Measurements from ENCODE around the gene FCHSD2. TPM values are rescaled to one million over a fixed set of nuclear protein-coding genes. Genes with fewer than 3 reads are reported as not detected.
"Not testable (repeated sequence)": the region's sequence is repeated elsewhere in the genome, so short reads cannot be mapped to it uniquely, and the experiment has no call there.

The FCHSD2 gene
- polyA plus RNA-seq, 12 donors, result 18.8 to 37.6 (median 30.9) TPM; not detected in 1

DNA sequence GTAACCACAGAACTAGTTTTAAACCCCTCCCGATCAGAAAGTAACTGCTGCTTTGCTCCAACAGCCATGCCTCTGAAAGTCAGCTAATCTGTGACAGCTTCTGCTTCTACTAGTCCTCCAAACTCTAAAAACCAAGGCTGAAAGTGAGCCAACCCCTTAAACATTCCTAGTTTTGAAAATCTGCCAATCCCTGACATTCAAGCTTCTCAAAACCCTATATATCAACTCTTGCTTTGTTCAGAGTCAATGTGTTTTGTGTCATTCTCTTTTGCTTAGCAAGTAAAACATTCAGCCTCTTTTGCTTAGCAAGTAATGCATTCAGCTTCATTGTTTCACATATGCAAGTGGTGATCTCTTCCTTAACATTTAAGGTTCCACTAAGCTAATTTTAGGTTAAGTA is 271.0 kb downstream of the FCHSD2 start:
- no peak for DNase-seq

DNA sequence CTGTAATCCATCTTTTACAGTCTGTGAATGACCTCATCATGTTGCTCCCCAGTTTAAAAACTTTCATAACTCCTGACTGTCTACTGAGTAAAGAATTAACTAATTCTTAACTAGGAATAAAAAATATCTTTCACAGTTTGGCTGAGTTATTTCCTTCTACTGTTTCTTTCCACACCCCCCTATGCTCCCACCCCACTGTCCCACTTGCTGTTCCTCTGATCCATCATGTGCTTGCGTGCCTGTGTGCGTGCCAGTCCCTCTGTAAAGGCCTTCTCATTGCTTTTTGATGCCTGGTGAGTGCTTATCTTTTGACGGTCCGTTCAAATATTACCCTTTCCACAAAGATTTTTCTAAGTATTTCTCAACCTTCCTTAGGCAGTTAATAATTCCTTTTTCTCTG is 272.3 kb downstream of the FCHSD2 start:
- DNase-seq, result no peak

DNA sequence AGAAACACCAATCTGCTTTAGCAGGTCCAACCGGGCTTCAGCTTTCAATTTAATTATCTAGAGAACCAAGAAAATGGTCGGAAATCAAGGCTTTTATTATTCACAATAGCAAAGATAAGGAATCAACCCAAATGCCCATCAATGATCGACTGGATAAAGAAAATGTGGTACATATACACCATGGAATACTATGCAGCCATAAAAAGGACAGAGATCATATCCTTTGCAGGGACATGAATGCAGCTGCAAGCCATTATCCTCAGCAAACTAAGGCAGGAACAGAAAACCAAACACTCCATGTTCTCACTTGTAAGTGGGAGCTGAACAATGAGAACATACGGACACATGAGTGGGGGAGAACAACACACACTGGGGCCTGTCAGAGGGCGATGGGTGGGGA is 274.1 kb downstream of the FCHSD2 start:
- no peak for DNase-seq

DNA sequence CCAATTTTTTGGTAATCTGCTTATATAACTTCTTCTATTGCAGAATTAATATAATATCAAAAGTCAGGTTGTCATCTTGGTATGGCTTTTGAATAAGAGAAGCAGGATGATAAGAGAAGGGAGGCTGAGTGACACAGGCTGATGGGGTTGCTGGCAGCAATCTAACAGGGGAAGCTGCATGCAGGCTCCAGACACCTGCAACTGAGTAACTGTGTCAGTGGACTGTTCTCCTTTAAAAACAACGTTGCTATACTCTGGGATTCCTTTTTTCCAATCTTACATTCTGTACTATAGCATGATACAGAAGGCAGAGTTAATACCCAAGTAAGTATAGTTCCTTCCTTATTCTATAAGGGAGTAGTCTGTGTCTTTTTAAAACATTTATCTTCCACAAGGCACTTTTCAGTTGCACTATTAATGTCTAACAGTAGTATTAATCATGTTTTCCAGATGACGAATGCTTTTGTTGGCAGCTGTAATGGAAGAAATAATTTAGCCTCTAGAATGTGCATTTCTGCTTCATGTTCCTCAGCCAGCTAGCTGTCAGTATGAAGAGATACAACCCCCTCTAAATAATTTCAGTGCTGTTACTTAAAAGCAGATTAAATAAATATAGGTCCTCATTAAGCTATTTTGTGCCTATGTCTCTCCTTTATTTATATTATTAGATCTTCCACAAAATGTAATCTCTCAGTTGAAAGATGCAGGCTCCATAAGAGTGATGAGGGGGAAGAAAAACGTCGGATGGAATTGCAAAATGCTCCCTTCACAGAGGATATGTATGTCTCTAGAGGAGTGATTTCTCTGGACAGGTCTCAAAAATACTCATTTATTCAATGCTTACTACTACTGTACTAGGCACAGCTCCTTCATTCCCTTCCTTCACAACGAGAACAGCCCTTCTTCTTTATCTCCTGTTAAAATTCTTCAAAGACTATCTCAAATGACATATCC is 277.1 kb downstream of the FCHSD2 start:
- DNase-seq, result peak; percentile 87

DNA sequence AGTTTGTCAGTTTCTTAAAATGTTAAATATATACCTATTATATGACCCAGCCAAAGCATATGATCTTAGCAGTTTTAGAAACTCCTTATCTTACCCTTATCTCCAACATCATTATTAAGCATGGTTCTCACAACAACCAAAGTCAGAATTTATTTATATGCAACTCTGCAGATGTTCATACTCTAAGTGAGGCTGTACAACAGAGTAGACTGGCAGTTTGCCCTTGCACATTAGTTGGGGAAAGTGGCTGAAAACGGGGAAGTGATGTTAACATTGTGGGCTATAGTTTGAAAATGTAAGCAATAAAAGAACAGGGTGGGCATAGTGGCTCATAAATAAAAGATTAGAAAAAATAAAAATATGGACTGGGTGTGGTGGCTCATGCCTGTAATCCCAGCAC is 278.2 kb downstream of the FCHSD2 start:
- no peak for DNase-seq

DNA sequence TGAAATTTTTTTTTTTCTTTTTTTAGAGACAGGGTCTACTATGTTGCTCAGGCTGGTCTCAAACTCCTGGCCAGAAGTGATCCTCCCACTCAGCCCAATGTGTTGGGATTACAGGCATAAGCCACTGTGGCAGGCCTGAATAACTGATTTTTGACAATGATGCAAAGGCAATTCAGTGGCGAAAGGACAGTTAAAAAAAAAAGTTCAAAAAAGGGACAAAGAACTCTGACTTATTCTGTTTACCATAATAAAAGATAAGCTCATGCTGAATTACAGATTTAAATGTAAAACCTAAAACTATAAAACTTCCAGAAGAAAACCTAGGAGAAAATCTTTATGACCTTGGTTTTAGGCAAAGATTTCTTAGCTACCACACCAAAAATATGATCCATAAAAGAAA is 279.0 kb downstream of the FCHSD2 start:
- DNase-seq, result no peak

DNA sequence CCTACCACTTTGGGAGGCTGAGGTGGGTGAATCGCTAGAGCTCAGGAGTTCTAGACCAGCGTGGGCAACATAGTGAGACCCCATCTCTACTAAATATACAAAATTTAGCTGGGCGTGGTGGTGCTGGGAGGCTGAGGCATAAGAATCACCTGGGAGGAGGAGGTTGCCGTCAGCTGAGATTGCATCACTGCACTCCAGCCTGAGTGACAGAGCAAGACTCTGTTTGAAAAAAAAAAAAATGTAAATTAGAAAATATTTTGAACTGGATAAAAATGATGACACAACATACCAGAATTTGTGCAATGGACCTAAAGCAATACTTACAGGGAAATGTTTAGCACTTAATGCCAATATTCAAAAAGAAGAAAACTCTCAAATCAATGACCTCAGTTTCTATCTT is 281.5 kb downstream of the FCHSD2 start:
- DNase-seq, result no peak

DNA sequence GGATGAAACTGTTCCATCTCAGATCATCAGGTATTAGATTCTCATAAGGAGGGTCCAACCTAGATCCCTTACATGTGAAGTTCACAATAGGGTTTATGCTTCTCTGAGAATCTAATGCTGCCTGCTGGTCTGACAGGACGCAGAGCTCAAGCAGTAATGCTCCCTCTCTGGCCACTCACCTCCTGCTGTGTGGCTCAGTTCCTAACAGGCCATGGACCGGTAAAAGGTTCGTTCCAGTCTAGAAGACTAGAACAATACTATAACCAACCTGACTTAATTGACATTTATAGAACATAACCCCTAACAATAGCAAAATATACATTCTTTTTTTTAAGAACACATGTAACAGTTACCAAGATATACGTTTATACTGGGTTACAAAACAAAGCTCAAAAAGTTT is 282.1 kb downstream of the FCHSD2 start:
- DNase-seq, result no peak

DNA sequence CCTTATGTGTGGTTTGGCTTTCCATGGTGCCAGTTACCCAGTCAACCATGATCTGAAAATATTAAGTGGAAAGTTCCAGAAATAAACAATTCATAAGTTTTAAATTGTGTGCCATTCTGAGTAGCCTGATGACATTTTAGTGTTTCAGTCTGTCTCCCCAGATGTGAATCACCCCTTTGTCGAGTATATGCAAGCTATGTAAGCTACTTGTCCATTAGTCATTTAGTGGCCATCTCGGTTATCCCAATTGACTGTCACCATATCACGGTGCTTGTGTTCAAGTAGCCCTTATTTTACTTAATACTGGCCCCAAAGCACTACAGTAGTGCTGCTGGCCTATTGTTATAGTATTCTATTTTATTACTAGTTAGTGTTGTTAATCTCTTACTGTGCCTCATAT is 283.0 kb downstream of the FCHSD2 start:
- DNase-seq, result no peak

DNA sequence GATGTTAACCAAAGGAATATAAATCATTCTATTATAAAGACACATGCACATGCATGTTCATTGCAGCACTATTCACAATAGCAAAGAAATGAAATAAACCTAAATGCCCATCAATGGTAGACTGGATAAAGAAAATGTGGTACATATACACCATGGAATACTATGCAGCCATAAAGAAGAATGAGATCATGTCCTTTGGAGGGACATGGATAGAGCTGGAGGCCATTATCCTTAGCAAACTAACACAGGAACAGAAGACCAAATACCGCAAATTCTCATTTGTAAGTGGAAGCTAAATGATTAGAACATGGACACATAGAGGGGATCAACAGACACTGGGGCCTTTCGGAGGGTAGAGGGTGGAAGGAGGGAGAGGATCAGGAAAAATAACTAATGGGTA is 283.9 kb downstream of the FCHSD2 start:
- not testable (repeated sequence) for DNase-seq

DNA sequence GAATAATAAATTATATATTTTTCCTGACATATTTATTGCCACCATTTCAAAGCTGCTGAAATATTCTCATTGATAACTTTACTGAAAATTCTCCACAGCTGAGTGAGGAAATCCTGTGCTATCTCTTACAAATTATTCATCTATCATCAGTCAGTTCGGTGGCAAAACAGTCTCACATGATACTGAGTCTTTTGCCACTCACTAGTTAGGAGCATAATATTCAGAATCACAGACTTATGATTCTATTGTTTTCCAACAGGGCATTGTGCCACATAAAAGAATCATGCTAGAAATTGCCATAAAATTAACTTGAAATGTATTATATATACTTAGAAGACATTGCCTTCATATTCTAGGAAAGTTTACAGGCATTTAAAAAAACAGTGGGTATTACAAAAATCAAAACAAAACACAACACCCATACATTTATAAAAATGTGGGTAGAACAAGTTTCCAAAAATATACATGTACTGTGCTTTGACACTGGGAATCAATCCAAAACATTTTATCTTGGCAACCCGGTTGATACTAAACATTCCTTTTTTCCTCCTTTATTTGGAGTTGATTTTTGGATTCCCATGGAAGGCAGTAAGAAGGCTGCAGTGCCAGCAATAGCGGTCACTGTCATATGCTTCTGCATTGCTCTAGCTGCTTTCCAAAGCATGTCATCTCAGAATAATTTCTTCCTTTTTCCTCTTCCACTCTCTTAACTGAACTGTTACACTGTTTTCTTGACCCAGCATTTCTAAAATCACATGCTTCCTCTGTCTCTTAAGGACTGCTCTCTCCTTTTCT is 285.4 kb downstream of the FCHSD2 start:
- no peak for DNase-seq

DNA sequence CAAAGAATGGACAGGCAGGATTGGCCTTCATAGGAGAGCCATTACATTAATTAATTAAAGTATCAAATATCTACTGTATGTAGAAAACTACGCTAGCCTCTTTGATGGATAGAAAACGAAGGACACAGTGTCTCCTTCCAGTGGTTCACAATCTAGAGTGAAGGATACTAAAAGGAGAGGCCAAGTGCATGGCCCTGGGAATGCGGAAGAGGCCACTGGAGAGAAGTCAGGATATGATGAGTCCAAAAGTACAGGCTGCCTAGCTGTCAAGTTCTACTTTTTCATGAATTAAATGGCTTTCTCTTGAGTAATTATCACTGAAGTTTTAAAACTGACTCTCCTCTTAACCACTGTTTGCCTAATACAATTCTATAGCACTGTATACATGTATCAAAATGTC is 286.1 kb downstream of the FCHSD2 start:
- no peak for DNase-seq

DNA sequence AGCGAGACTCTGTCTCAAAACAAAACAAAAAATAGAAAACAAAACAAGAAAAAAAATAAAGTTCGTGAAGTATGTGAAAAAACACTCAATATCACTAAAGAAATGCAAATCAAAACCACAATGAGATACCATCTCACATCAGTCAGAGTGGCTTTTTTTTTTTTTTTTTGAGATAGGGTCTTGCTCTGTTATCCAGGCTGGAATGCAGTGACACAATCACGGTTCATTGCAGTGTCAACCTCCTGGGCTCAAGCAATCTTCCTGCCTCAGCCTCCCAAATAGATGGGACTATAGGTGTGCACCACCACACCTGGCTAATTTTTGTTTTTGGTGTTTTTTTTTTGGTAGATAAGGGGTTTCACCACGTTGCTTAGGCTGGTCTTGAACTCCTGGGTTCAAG is 290.4 kb downstream of the FCHSD2 start:
- DNase-seq, result no peak

DNA sequence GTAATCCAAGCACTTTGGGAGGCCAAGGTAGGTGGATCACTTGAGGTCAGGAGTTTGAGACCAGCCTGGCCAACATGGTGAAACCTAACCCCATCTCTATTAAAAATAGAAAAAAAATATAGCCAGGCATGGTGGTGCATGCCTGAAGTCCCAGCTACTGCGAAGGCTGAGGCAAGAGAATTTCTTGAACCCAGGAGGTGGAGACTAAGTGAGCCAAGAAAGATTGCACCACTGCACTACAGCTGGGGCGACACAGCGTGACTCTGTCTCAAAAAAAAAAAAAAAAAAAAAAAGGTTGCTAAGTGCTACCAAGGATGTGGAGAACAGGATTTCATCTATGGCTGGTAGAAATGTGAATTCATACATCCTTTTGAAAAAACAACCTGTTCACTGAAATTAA is 291.3 kb downstream of the FCHSD2 start:
- no peak for DNase-seq

DNA sequence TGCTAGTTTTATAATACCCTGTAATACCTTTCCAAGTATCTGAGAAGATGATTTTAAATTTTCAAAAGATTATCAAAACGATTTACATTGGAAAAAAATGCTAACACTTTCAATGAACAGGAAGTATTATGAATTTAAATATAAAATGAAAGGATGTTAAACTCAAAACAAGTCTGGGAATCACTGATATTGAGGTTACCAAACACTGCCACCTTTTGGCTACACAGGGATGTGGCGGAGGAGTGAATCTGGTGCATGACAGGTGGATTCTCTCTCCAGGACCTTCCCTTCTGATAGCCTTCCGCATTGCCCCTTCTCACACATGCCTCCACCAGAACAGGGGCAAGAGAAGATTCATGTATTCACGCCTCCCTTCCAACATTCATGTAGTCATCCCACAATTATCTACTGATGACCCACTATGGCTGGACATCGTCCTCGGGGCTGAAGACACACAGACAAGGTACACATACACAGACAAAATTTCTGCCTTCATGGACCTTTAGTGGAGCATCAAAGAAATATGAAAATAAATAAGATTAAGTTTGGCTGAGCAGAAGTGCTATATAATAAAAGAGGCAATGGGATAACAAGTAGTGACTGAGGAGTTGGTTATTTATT is 293.2 kb downstream of the FCHSD2 start:
- no peak for DNase-seq

DNA sequence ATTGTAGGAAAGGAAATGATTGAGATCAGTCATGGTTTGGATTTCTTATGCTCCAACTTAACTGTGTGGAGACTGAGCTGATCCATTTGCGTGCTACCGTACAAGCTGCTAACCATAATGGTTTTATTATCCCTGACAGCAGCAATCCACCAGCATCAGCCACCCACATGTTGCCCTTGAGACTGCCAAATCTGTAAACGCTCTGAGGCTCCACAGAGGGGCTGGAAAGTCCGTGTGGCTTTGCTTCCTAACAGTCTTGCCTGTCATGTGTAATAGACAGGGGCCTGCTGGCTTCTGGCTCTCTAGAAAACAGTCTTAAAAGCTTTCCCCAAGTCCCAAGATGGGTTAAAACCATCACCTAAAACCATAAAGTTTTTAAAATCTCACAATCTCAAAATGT is 297.8 kb downstream of the FCHSD2 start:
- no peak for DNase-seq

DNA sequence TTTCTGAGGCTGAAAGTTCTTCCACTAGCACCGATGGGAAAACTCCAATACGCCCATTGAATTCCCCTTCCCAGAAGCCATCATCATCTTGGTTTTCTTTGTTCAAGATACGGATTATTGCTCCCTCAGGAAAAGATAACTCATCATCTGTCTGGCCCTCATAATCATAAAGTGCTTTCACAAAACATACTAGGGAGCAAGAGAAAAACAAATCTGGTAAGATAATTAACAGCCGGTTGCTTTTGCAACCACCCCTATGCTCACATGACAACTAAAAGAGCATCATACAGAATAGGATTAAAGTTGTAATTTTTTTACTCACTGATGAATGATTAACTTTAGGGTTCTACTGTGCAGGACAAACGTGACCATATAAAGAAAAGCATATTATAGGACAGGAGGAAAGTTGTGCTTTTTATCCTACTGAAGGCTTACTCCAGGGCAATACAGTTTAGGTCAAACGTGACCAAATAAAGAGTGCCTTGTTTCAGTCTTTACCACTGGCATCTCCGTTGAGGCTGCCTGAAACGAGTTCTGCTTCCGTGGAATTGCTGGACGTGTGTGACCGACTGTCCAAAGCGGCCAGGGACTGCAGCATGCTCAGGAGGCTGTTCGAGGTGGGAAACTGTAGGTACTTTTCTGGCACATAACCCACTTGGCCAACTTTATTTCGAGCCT is 299.3 kb downstream of the FCHSD2 start:
- DNase-seq, result no peak

DNA sequence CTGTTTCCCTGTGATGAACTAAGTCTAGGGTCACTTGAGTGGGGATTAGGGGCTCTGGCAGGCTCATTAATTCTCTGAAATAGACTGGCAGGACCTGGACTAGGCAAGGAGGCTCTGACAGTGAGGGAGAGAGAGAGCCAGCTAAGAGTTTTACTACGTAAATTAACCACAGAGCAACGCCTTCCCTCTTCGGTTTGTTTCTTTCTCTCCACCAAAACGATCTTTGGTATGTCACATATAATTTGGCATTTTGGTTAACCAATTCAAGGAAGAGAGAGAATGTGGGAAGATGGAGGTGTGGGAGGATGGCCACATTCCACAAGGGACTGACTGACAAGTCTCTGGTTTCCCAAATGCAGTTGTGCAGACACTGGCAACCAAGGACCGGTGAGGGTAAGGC is 300.0 kb downstream of the FCHSD2 start:
- DNase-seq, result no peak

DNA sequence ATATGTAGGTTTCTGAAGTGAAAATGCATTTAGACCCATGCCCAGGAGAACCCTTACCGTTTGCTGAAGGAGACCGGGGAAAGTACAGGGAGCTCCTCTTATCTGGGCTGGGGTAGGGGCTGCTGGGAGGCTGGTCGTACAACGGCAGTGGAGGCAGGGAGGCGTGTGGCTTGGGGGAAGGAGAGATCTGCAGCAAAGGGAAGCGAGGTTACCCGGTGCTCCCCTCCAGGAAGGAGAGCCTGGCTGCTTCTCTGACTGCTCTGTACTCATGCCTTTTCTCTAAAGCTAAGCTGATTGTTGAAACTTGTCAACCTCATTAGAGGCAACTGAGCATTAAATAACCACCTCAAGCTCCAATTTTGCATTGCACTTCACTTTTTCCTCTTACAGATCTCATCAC is 300.7 kb downstream of the FCHSD2 start:
- DNase-seq, result no peak

DNA sequence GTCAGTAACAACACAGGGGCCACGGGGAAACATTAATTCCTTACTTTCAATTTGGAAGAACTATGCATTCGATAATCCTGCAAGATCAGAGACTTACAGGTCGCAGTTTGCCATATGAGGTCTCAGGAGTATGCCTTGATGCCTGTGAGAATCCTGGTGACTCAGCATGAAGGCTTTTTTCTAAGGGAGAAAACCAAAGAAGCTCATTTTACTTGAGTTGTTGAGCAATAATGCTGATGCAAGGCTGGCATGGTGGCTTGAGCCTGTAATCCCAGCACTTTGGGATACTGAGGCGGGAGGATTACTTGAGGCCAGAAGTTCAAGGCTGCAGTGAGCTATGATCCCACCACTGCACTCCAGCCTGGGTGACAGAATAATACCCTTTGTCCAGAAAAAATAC is 301.3 kb downstream of the FCHSD2 start:
- DNase-seq, result no peak

DNA sequence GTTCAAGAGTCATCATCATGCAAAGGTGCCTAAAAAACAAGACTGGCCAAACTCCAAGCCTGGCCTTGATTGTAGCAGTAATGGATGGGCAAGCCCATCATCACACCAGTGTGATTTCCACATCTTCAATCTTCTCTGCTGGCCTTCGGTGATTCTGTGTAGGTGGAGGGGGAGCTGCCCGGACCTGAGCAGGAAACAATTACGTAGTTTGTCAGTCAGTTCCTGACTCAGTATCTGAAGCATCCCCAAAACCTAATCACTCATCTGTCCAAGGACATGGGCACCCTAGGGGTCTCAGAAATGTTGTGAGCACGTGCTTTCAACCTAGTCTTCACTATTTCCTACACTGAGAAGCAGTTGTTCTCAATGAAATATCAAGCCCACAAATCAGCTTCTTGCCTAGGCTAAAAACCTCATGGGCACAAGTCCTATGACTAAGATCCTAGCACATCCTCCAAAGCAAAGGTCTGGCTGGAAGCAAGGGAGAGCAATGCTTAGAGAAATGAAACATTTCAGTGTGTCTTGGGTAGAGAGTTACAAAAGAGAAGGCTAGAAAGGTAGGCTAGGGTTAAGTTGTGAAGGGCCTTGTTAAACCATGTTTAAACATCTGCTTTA is 303.3 kb downstream of the FCHSD2 start:
- no peak for DNase-seq

DNA sequence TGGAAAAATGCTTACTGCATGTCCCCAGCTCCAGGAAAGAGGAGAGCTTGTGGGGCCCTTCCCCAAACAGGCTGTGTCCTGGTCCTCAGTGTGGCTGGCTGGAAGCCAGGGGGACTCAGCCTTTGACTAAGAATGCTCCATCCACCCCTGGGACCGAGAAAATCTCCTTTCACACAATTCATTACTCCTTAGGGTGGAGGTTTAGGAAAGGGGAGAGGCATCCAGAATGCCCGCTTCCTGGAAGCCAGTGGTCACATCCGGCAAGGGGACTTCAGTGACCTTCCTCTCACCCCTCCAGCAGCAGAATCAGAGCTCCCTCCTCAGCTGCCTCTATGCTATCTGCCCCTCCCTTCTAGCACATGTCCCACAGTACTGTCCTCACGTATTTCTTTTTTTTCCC is 306.0 kb downstream of the FCHSD2 start:
- DNase-seq, result peak; percentile 57
